Progenitor cell of endocrine pancreas (in vitro differentiated cells): ENCODE measurements around the gene APP. TPM values are rescaled to one million over a fixed set of nuclear protein-coding genes. Genes with fewer than 3 reads are reported as not detected.
A peak's percentile ranks its signal among the peaks of the same experiment; 100 is the strongest.
"Not testable (repeated sequence)": the region's sequence is repeated elsewhere in the genome, so short reads cannot be mapped to it uniquely, and the experiment has no call there.

ENCODE experiments used
- DNase-seq: peaks from one replicate; pipeline ENCODE4 v3.0.0; 2021; ENCODE audit warnings: low spot score; ENCODE audit not compliant: unreplicated experiment
- H3K27ac Mint-ChIP-seq: 2 replicates; pipeline ENCODE4 v1.8.0; 2021; ENCODE audit warnings: mild to moderate bottlenecking, moderate library complexity, mixed read lengths
- H3K27me3 Mint-ChIP-seq: 2 replicates; pipeline ENCODE4 v1.8.0; 2021; ENCODE audit warnings: mixed read lengths
- H3K36me3 Mint-ChIP-seq: 2 replicates; pipeline ENCODE4 v1.8.0; 2022; ENCODE audit warnings: mixed read lengths; ENCODE audit not compliant: insufficient read depth
- H3K4me1 Mint-ChIP-seq: 2 replicates; pipeline ENCODE4 v1.8.0; 2021; ENCODE audit warnings: low read depth, mixed read lengths
- H3K4me3 Mint-ChIP-seq: 2 replicates; pipeline ENCODE4 v1.8.0; 2021; ENCODE audit warnings: low read depth, mild to moderate bottlenecking, moderate library complexity, mixed read lengths
- H3K9me3 Mint-ChIP-seq: 2 replicates; pipeline ENCODE4 v1.8.0; 2021; ENCODE audit warnings: low read depth, mixed read lengths
- CTCF ChIP-seq: fragments of 200-600 bp; sonication (generic); IDR thresholded peaks from one replicate; pipeline ENCODE4 v1.5.0; 2021; ENCODE audit warnings: antibody characterized with exemption, mild to moderate bottlenecking; ENCODE audit not compliant: unreplicated experiment
- total RNA-seq: library from RNA; stranded (reverse); gene quantifications from 2 replicates; pipeline ENCODE4 v1.2.1, GENCODE V29; 2021

The APP gene
- total RNA-seq, 1 donor from 2014 or later = 631 TPM

- no peak for TF ChIP-seq CTCF
These were observed 31.8 kb downstream of the APP start for GRCh38 chr21:26138615-26139257.

GRCh38 chr21:26137379-26138060 lies 33.0 kb downstream of the APP start:
- peaks cover 45% of the 10 kb centered on the region for H3K4me1 Mint-ChIP-seq
- no peak for DNase-seq

More at GRCh38 chr21:26138615-26139257, 31.8 kb downstream of the APP start:
- Mint-ChIP-seq H3K27ac (peak overlapping the region; percentile 3), H3K4me3 (no peak overlapping the region), H3K9me3 (no peaks in the 10 kb centered on the region), H3K36me3 (peaks cover 36% of the 10 kb centered on the region), H3K27me3 (no peaks in the 10 kb centered on the region), H3K4me1 (peaks cover 42% of the 10 kb centered on the region)
- no peak for DNase-seq

GRCh38 chr21:26136671-26137070 lies 33.9 kb downstream of the APP start:
- Mint-ChIP-seq H3K27me3 (no peaks in the 10 kb centered on the region), H3K4me1 (peaks cover 50% of the 10 kb centered on the region), H3K9me3 (no peaks in the 10 kb centered on the region), H3K4me3 (no peak overlapping the region), H3K36me3 (peaks cover 29% of the 10 kb centered on the region), H3K27ac (peak overlapping the region; percentile 94)
- DNase-seq = no peak
- TF ChIP-seq CTCF = no peak

More at GRCh38 chr21:26137379-26138060, 33.0 kb downstream of the APP start:
- no peak overlapping the region for H3K4me3 Mint-ChIP-seq
- peaks cover 33% of the 10 kb centered on the region for H3K36me3 Mint-ChIP-seq
- no peak for TF ChIP-seq CTCF
- no peaks in the 10 kb centered on the region for H3K9me3 Mint-ChIP-seq
- H3K27me3 Mint-ChIP-seq = no peaks in the 10 kb centered on the region
- peak overlapping the region; percentile 43 for H3K27ac Mint-ChIP-seq

- no peak for TF ChIP-seq CTCF
- Mint-ChIP-seq H3K36me3 (peaks cover 24% of the 10 kb centered on the region), H3K9me3 (no peaks in the 10 kb centered on the region), H3K4me1 (peaks cover 46% of the 10 kb centered on the region), H3K27ac (no peak overlapping the region), H3K4me3 (no peak overlapping the region), H3K27me3 (no peaks in the 10 kb centered on the region)
- no peak for DNase-seq
These were observed 35.0 kb downstream of the APP start for GRCh38 chr21:26135520-26135919.

- Mint-ChIP-seq H3K27me3 (no peaks in the 10 kb centered on the region), H3K9me3 (no peaks in the 10 kb centered on the region), H3K4me3 (no peak overlapping the region), H3K27ac (no peak overlapping the region), H3K36me3 (peaks cover 14% of the 10 kb centered on the region), H3K4me1 (peaks cover 45% of the 10 kb centered on the region)
- TF ChIP-seq CTCF = no peak
- DNase-seq = no peak
These were observed 39.0 kb downstream of the APP start for GRCh38 chr21:26131554-26131953.

- not testable (repeated sequence) for H3K27me3 Mint-ChIP-seq, DNase-seq, H3K4me3 Mint-ChIP-seq, H3K27ac Mint-ChIP-seq, H3K9me3 Mint-ChIP-seq
- Mint-ChIP-seq H3K4me1 (peaks cover 44% of the 10 kb centered on the region), H3K36me3 (peaks cover 14% of the 10 kb centered on the region)
These were observed 39.5 kb downstream of the APP start for GRCh38 chr21:26131053-26131452.
